Measurements from ENCODE around the gene LIN28B. TPM values are rescaled to one million over a fixed set of nuclear protein-coding genes. Genes with fewer than 3 reads are reported as not detected.

LIN28B gene
- total RNA-seq, 1 donor from 2014 or later: under 0.01 TPM

- Histone ChIP-seq H3K4me3 (ENCODE audit: low read length in 3 of 3) (no peak overlapping the region), H3K9me3 (ENCODE audit: control insufficient read depth in 3 of 3, low read length in 3 of 3) (no peaks in the 10 kb centered on the region), H3K4me1 (ENCODE audit: control insufficient read depth in 3 of 3, insufficient read depth in 3 of 3, low read length in 3 of 3) (peaks cover 0 to 15% (median 4%) of the 10 kb centered on the region in 3 donors), H3K9ac (ENCODE audit: low read depth in 1 of 3, low read length in 3 of 3) (no peak overlapping the region), H3K27me3 (ENCODE audit: control insufficient read depth in 3 of 3, insufficient read depth in 3 of 3, low read length in 3 of 3) (no peaks in the 10 kb centered on the region), H3K27ac (ENCODE audit: low read depth, low read length) (no peak overlapping the region), H3K36me3 (ENCODE audit: control insufficient read depth in 3 of 3, insufficient read depth in 3 of 3, low read length in 3 of 3) (peaks cover 17 to 50% (median 24%) of the 10 kb centered on the region in 3 donors)
Observed at GRCh38 chr6:105116150-105116549, 159.2 kb downstream of the LIN28B start.

DNA sequence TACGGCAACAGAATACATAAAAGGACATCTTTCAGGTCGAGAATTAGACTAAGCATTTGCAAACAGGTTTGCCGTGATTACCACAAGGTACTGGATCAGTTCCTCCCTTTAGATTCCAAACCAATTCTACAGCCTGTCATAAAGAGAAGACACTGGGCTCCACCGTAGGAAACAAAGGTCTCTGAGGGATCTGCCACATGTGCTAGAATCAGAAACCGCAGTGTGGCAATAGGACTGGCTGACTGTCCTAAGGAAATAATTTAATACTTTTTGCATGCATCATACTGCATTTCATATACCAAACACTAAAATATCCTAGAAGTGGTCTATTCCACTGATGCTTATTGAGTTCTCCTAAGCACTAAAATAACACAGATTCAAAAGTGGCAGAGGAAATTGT lies 163.7 kb downstream of the LIN28B start:
- no peaks in the 10 kb centered on the region for H3K27me3 ChIP-seq (ENCODE audit: control insufficient read depth in 3 of 3, insufficient read depth in 3 of 3, low read length in 3 of 3)
- no peak overlapping the region for H3K4me3 ChIP-seq (ENCODE audit: low read length in 3 of 3)
- H3K9ac ChIP-seq (ENCODE audit: low read depth in 1 of 3, low read length in 3 of 3): no peak overlapping the region
- peaks cover 21 to 43% (median 33%) of the 10 kb centered on the region in 3 donors for H3K36me3 ChIP-seq (ENCODE audit: control insufficient read depth in 3 of 3, insufficient read depth in 3 of 3, low read length in 3 of 3)
- H3K4me1 ChIP-seq (ENCODE audit: control insufficient read depth in 3 of 3, insufficient read depth in 3 of 3, low read length in 3 of 3): peaks cover 0 to 8% (median 0%) of the 10 kb centered on the region in 3 donors
- H3K9me3 ChIP-seq (ENCODE audit: control insufficient read depth in 3 of 3, low read length in 3 of 3): no peaks in the 10 kb centered on the region
- H3K27ac ChIP-seq (ENCODE audit: low read depth, low read length): no peak overlapping the region

DNA sequence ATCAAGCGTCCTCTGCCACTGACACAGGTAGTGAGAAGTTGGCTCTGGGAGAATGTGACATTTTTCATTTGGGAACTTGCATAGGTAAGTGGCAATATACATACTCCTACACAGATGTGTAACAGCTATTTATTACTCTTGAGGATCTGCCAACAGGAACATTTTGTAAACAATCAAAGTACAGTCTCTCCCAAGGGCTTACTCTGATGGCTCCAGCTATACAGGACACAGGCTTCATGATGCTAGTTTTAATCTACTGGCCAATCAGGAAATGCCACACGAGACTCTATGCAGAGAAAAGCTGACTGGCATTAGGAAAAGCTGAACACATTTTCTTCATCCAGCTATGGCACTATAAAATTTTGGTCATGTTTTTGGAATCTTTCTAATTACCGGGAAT lies 165.1 kb downstream of the LIN28B start:
- Histone ChIP-seq H3K27me3 (ENCODE audit: control insufficient read depth in 3 of 3, insufficient read depth in 3 of 3, low read length in 3 of 3) (no peaks in the 10 kb centered on the region), H3K4me3 (ENCODE audit: low read length in 3 of 3) (no peak overlapping the region), H3K27ac (ENCODE audit: low read depth, low read length) (no peak overlapping the region), H3K9me3 (ENCODE audit: control insufficient read depth in 3 of 3, low read length in 3 of 3) (no peaks in the 10 kb centered on the region), H3K36me3 (ENCODE audit: control insufficient read depth in 3 of 3, insufficient read depth in 3 of 3, low read length in 3 of 3) (peaks cover 17 to 41% (median 25%) of the 10 kb centered on the region in 3 donors), H3K4me1 (ENCODE audit: control insufficient read depth in 3 of 3, insufficient read depth in 3 of 3, low read length in 3 of 3) (peaks cover 0 to 8% (median 0%) of the 10 kb centered on the region in 3 donors), H3K9ac (ENCODE audit: low read depth in 1 of 3, low read length in 3 of 3) (no peak overlapping the region)

DNA sequence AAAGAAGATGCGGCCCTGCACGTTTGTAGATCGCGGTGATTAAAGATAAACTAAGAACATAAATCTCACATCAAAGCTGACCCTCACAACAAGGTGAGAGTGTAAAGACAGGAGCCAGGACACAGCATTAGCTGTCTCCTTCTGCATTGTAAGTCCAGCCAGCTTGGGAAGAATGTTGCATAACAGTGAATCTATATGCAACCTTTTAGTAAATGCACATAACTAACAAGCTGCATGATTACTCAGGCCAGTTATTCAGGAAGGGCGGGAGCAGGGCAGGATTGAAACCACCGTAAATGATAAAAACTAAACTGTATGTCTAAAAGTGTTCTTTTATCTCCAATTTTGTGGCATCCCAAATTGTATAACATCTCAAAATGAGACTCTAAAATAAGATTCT lies 165.8 kb downstream of the LIN28B start:
- Histone ChIP-seq H3K27ac (ENCODE audit: low read depth, low read length) (no peak overlapping the region), H3K36me3 (ENCODE audit: control insufficient read depth in 3 of 3, insufficient read depth in 3 of 3, low read length in 3 of 3) (peaks cover 10 to 36% (median 18%) of the 10 kb centered on the region in 3 donors)

More for the DNA sequence above, 165.8 kb downstream of the LIN28B start:
- Histone ChIP-seq H3K9ac (ENCODE audit: low read depth in 1 of 3, low read length in 3 of 3) (no peak overlapping the region), H3K27me3 (ENCODE audit: control insufficient read depth in 3 of 3, insufficient read depth in 3 of 3, low read length in 3 of 3) (no peaks in the 10 kb centered on the region), H3K9me3 (ENCODE audit: control insufficient read depth in 3 of 3, low read length in 3 of 3) (no peaks in the 10 kb centered on the region), H3K4me1 (ENCODE audit: control insufficient read depth in 3 of 3, insufficient read depth in 3 of 3, low read length in 3 of 3) (peaks cover 0 to 6% (median 0%) of the 10 kb centered on the region in 3 donors), H3K4me3 (ENCODE audit: low read length in 3 of 3) (no peak overlapping the region)

Small RNAs within 50 kb of the gene (small RNA-seq; reads per million reads assigned to genes)
- not detected for gene RNU6-1106P

Other genes with a start within 250 kb of the LIN28B start
- gene HACE1, start 97.2 kb upstream of the LIN28B start, total RNA-seq: 19.8 TPM
- gene POPDC3, start 222.9 kb downstream of the LIN28B start, total RNA-seq: 52.2 TPM